Keratinocyte (primary cell): ENCODE measurements around the gene USP50. TPM values are rescaled to one million over a fixed set of nuclear protein-coding genes. Genes with fewer than 3 reads are reported as not detected.

Source experiments
- DNase-seq: peaks from one replicate; pipeline ENCODE4 v3.0.0-alpha.2; 2011; ENCODE audit warnings: low read depth, missing footprints, low spot score
- FAIRE-seq: peaks from 2 replicates; lab custom pipeline; 2011; peaks lifted over from hg19 to GRCh38; lab: Jason Lieb, UNC
- H2AFZ ChIP-seq: 2 replicates; pipeline ENCODE4 v1.6.0; 2012; ENCODE audit warnings: low read length, control low read depth, inconsistent platforms; ENCODE audit not compliant: control insufficient read depth
- H3K27ac ChIP-seq: 2 replicates; pipeline ENCODE4 v1.5.1; 2011; ENCODE audit warnings: low read length; ENCODE audit not compliant: control insufficient read depth, insufficient read depth
- H3K27me3 ChIP-seq: 3 replicates; pipeline ENCODE4 v1.6.0; 2011; ENCODE audit warnings: low read length; ENCODE audit not compliant: control insufficient read depth, insufficient read depth; ENCODE audit errors: extremely low read depth
- H3K36me3 ChIP-seq, 2 experiments: 2 replicates in 1 of 2; 3 replicates in 1 of 2; pipeline ENCODE4 v1.5.1; 2011; ENCODE audit warnings: low read length in 2 of 2, mild to moderate bottlenecking in 1 of 2; ENCODE audit not compliant: control insufficient read depth in 2 of 2, insufficient read depth in 2 of 2; ENCODE audit errors: extremely low read depth in 1 of 2
- H3K4me1 ChIP-seq: 3 replicates; pipeline ENCODE4 v1.5.1; 2011; ENCODE audit warnings: low read length; ENCODE audit not compliant: control insufficient read depth, insufficient read depth; ENCODE audit errors: extremely low read depth
- H3K4me2 ChIP-seq: 3 replicates; pipeline ENCODE4 v1.6.0; 2011; ENCODE audit warnings: low read depth, low read length; ENCODE audit not compliant: control insufficient read depth, insufficient read depth; ENCODE audit errors: extremely low read depth
- H3K4me3 ChIP-seq, 3 experiments: fragments of 200-600 bp in 1 of 3; sonication (generic) in 1 of 3; 2 replicates in 2 of 3; 3 replicates in 1 of 3; pipeline ENCODE4 v1.5.1; 2011 to 2016; ENCODE audit warnings: low read length in 3 of 3, mild to moderate bottlenecking in 3 of 3, control low read depth in 2 of 3, inconsistent platforms in 1 of 3, low read depth in 1 of 3, mixed read lengths in 1 of 3, mixed run types in 1 of 3, moderate library complexity in 1 of 3; ENCODE audit not compliant: control insufficient read depth in 2 of 3, insufficient read depth in 2 of 3; ENCODE audit errors: extremely low read depth in 1 of 3
- H3K79me2 ChIP-seq: 2 replicates; pipeline ENCODE4 v1.6.0; 2012; ENCODE audit warnings: low read length; ENCODE audit not compliant: control insufficient read depth, insufficient read depth
- H3K9ac ChIP-seq: 3 replicates; pipeline ENCODE4 v1.6.0; 2011; ENCODE audit warnings: low read length; ENCODE audit not compliant: control insufficient read depth, insufficient read depth; ENCODE audit errors: extremely low read depth
- H3K9me1 ChIP-seq: 3 replicates; pipeline ENCODE4 v1.6.0; 2011; ENCODE audit warnings: low read length; ENCODE audit not compliant: control insufficient read depth, insufficient read depth; ENCODE audit errors: extremely low read depth
- H3K9me3 ChIP-seq: 2 replicates; pipeline ENCODE4 v1.5.1; 2012; ENCODE audit warnings: low read depth, low read length; ENCODE audit not compliant: control insufficient read depth
- H4K20me1 ChIP-seq: 3 replicates; pipeline ENCODE4 v1.6.0; 2011; ENCODE audit warnings: low read length; ENCODE audit not compliant: control insufficient read depth, insufficient read depth; ENCODE audit errors: extremely low read depth
- EZH2 ChIP-seq: IDR thresholded peaks from one replicate; pipeline ENCODE4 v1.6.1; 2012; ENCODE audit warnings: inconsistent platforms, mild to moderate bottlenecking, low read length, moderate library complexity
- dilution Hi-C: fragments of 300-500 bp; cut with MboI; formaldehyde crosslinking; loops from one replicate; pipeline ENCODE4 v1.7.0; 2020; ENCODE audit warnings: low sequenced_read_pairs; ENCODE audit not compliant: extremely low pct_ligation_motif_present
- polyA plus RNA-seq, 5 experiments: library from polyadenylated mRNA; depleted of rRNA in 3 of 5; stranded (reverse) in 3 of 5; stranded (forward) in 1 of 5; unstranded in 1 of 5; fragments of >200 nt; gene quantifications; 1 replicate in 1 of 5; 2 replicates in 3 of 5; 3 replicates in 1 of 5; pipeline versions ENCODE4 v1.2.1 to v1.2.3, GENCODE V29; 2011 to 2012; ENCODE audit warnings: missing spikeins in 2 of 5, low read depth in 1 of 5, low replicate concordance in 1 of 5
- TF ChIP-seq, protein P1 (sequence below), 3 experiments: IDR thresholded peaks in 1 of 3; conservative IDR thresholded peaks in 1 of 3; optimal IDR thresholded peaks in 1 of 3; 2 replicates in 2 of 3; 3 replicates in 1 of 3; pipeline versions ENCODE3 to v1.5.1; 2011; ENCODE audit warnings: low read length in 3 of 3, mild to moderate bottlenecking in 3 of 3, moderate library complexity in 2 of 3, control low read depth in 1 of 3, inconsistent platforms in 1 of 3; ENCODE audit not compliant: insufficient read depth in 2 of 3; ENCODE audit errors: extremely low read depth in 1 of 3

USP50 gene
- polyA plus RNA-seq, 1 donor (not counting 4 experiments of a cell fraction or from before 2014, with no cell fraction given): not detected

- FAIRE-seq: no peak
- H3K4me2 ChIP-seq: no peak overlapping the region
- no peak for DNase-seq
Measured at GRCh38 chr15:50542887-50543210, 3.6 kb downstream of the USP50 start.

GRCh38 chr15:50531766-50532165 is 14.7 kb downstream of the USP50 start:
- Histone ChIP-seq H3K27me3 (no peaks in the 10 kb centered on the region), H3K4me3 (no peak overlapping the region), H3K36me3 (no peaks in the 10 kb centered on the region), H3K27ac (no peak overlapping the region), H3K9ac (no peak overlapping the region), H2AFZ (no peak overlapping the region), H3K9me3 (no peaks in the 10 kb centered on the region), H4K20me1 (no peaks in the 10 kb centered on the region), H3K9me1 (no peaks in the 10 kb centered on the region), H3K4me1 (no peaks in the 10 kb centered on the region), H3K79me2 (no peaks in the 10 kb centered on the region), H3K4me2 (no peak overlapping the region)
- DNase-seq (no peak), FAIRE-seq (no peak)
- dilution Hi-C loops: no loop called here
- TF ChIP-seq, protein P1, sequence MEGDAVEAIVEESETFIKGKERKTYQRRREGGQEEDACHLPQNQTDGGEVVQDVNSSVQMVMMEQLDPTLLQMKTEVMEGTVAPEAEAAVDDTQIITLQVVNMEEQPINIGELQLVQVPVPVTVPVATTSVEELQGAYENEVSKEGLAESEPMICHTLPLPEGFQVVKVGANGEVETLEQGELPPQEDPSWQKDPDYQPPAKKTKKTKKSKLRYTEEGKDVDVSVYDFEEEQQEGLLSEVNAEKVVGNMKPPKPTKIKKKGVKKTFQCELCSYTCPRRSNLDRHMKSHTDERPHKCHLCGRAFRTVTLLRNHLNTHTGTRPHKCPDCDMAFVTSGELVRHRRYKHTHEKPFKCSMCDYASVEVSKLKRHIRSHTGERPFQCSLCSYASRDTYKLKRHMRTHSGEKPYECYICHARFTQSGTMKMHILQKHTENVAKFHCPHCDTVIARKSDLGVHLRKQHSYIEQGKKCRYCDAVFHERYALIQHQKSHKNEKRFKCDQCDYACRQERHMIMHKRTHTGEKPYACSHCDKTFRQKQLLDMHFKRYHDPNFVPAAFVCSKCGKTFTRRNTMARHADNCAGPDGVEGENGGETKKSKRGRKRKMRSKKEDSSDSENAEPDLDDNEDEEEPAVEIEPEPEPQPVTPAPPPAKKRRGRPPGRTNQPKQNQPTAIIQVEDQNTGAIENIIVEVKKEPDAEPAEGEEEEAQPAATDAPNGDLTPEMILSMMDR (optimal IDR thresholded peaks at IDR 0.05 in 1 of 3, IDR thresholded peaks at IDR 0.05 in 1 of 3, conservative IDR thresholded peaks at IDR 0.05 in 1 of 3; ENCODE audit: extremely low read depth in 1 of 3, insufficient read depth in 2 of 3, low read length in 3 of 3): no peak
- no peak for TF ChIP-seq EZH2

More at GRCh38 chr15:50542887-50543210, 3.6 kb downstream of the USP50 start:
- H2AFZ ChIP-seq: no peak overlapping the region
- no peak overlapping the region for H3K9ac ChIP-seq
- H3K36me3 ChIP-seq: no peaks in the 10 kb centered on the region
- H3K4me3 ChIP-seq: no peak overlapping the region
- H3K79me2 ChIP-seq: no peaks in the 10 kb centered on the region
- no peaks in the 10 kb centered on the region for H4K20me1 ChIP-seq
- H3K9me3 ChIP-seq: no peaks in the 10 kb centered on the region
- H3K27me3 ChIP-seq: no peaks in the 10 kb centered on the region
- no peak overlapping the region for H3K27ac ChIP-seq
- no peaks in the 10 kb centered on the region for H3K4me1 ChIP-seq
- no peaks in the 10 kb centered on the region for H3K9me1 ChIP-seq
- dilution Hi-C loops: no loop called here
- TF ChIP-seq, protein P1 (optimal IDR thresholded peaks at IDR 0.05 in 1 of 3, IDR thresholded peaks at IDR 0.05 in 1 of 3, conservative IDR thresholded peaks at IDR 0.05 in 1 of 3; ENCODE audit: extremely low read depth in 1 of 3, insufficient read depth in 2 of 3, low read length in 3 of 3): no peak
- TF ChIP-seq EZH2: no peak
